Measurements from ENCODE around the gene LRP6. TPM values are rescaled to one million over a fixed set of nuclear protein-coding genes. Genes with fewer than 3 reads are reported as not detected.

The LRP6 gene
- total and polyA plus RNA-seq, 11 donors, result 3.7 to 29.6 (median 16.9) TPM

- Histone ChIP-seq H3K27ac (no peak overlapping the region), H3K36me3 (no peaks in the 10 kb centered on the region), H3K27me3 (no peaks in the 10 kb centered on the region), H3K4me1 (peaks cover 0 to 13% (median 0%) of the 10 kb centered on the region in 12 donors), H3K9me3 (no peaks in the 10 kb centered on the region), H3K4me3 (no peak overlapping the region)
- TF ChIP-seq POLR2A (IDR thresholded peaks at IDR 0.05), result no peak
- no peak for TF ChIP-seq CTCF (IDR thresholded peaks at IDR 0.05)
- WGBS, 4 donors, result 60 to 86% (median 71%) methylated on average over 1 of the region's 1 CpG
- ATAC-seq (peak in 1 of 4 donors; percentile 20), DNase-seq (no peak)
- intact Hi-C loops (cut with DNase I), result no loop called here
Measured at GRCh38 chr12:12171991-12172511, 94.8 kb downstream of the LRP6 start.

GRCh38 chr12:12167847-12168246 lies 99.0 kb downstream of the LRP6 start:
- Histone ChIP-seq H3K4me1 (peaks cover 0 to 12% (median 2%) of the 10 kb centered on the region in 12 donors), H3K27ac (no peak overlapping the region), H3K4me3 (no peak overlapping the region), H3K9me3 (no peaks in the 10 kb centered on the region), H3K36me3 (peaks cover 0 to 12% (median 3%) of the 10 kb centered on the region in 9 donors), H3K27me3 (no peaks in the 10 kb centered on the region)
- intact Hi-C loops (cut with DNase I), result loop anchor here in 3 of 10 donors (2.0 to 10.0 kb wide), 2 partner anchors 41 to 97 kb away; partner anchors contain the start of gene LRP6 (in 2 of the 3)
- whole genome bisulfite sequencing, 4 donors, result 95 to 97% (median 96%) methylated on average over 1 of the region's 1 CpG
- DNase-seq (no peak), ATAC-seq (no peak)
- no peak for TF ChIP-seq POLR2A (IDR thresholded peaks at IDR 0.05)
- no peak for TF ChIP-seq CTCF (IDR thresholded peaks at IDR 0.05)

GRCh38 chr12:12166751-12167150 lies 100.1 kb downstream of the LRP6 start:
- TF ChIP-seq CTCF (IDR thresholded peaks at IDR 0.05) (no peak), POLR2A (IDR thresholded peaks at IDR 0.05) (no peak)
- no peak for ATAC-seq
- H3K36me3 ChIP-seq, result peaks cover 0 to 16% (median 7%) of the 10 kb centered on the region in 9 donors

GRCh38 chr12:12159988-12160387 lies 106.9 kb downstream of the LRP6 start:
- ATAC-seq (no peak), DNase-seq (no peak)
- Histone ChIP-seq H3K4me3 (no peak overlapping the region), H3K27me3 (no peaks in the 10 kb centered on the region), H3K9me3 (no peaks in the 10 kb centered on the region), H3K36me3 (peaks cover 0 to 58% (median 11%) of the 10 kb centered on the region in 9 donors), H3K27ac (peak overlapping the region in 3 of 12 donors; percentile 8 to 23 (median 22)), H3K4me1 (peaks cover 0 to 21% (median 9%) of the 10 kb centered on the region in 12 donors)
- intact Hi-C loops (cut with DNase I), result loop anchor here in 2 of 10 donors (10.0 kb wide), 1 partner anchor 105 kb away; the partner anchor contains the start of gene LRP6 (in 2 of the 2)
- TF ChIP-seq POLR2A (IDR thresholded peaks at IDR 0.05) (no peak), CTCF (IDR thresholded peaks at IDR 0.05) (no peak)
- 45 to 59% (median 47%) methylated on average over 1 of the region's 1 CpG for WGBS, 4 donors

More at GRCh38 chr12:12166751-12167150, 100.1 kb downstream of the LRP6 start:
- intact Hi-C loops (cut with DNase I), result loop anchor here in 3 of 10 donors (2.0 to 10.0 kb wide), 2 partner anchors 42 to 98 kb away; partner anchors contain the start of gene LRP6 (in 2 of the 3)
- Histone ChIP-seq H3K9me3 (no peaks in the 10 kb centered on the region), H3K27ac (no peak overlapping the region), H3K4me1 (peaks cover 0 to 3% (median 0%) of the 10 kb centered on the region in 12 donors), H3K4me3 (no peak overlapping the region), H3K27me3 (no peaks in the 10 kb centered on the region)
- DNase-seq, result no peak
